RWPE2 (cell line): ENCODE data around the gene LRRC8D.

Source experiments
- ATAC-seq: fragments of 200-7000 bp; cut with Tn5 transposase; 3 replicates; pipeline ENCODE4 v1.9.1; 2021; ENCODE audit warnings: low read depth
- DNase-seq: peaks from one replicate; pipeline ENCODE4 v3.0.0-alpha.2; 2020; ENCODE audit warnings: low spot score
- H3K27ac ChIP-seq: fragments of 450-650 bp; 2 replicates; pipeline ENCODE4 v1.5.1; 2017; ENCODE audit warnings: mild to moderate bottlenecking; ENCODE audit not compliant: poor library complexity, severe bottlenecking
- H3K27me3 ChIP-seq: fragments of 250-450 bp; sonication (Bioruptor Pico); 2 replicates; pipeline ENCODE4 v1.5.1; 2021; ENCODE audit warnings: mild to moderate bottlenecking, moderate library complexity; ENCODE audit not compliant: insufficient read depth, poor library complexity, severe bottlenecking
- H3K36me3 ChIP-seq: fragments of 250-450 bp; sonication (Bioruptor Pico); 2 replicates; pipeline ENCODE4 v1.5.1; 2020; ENCODE audit warnings: low read depth, mild to moderate bottlenecking, moderate library complexity
- H3K4me1 ChIP-seq: fragments of 250-450 bp; sonication (Bioruptor Pico); 2 replicates; pipeline ENCODE4 v1.5.1; 2021; ENCODE audit warnings: mild to moderate bottlenecking, moderate library complexity; ENCODE audit not compliant: insufficient read depth, poor library complexity, severe bottlenecking
- H3K4me3 ChIP-seq: fragments of 250-450 bp; sonication (Bioruptor Pico); 2 replicates; pipeline ENCODE4 v1.5.1; 2021; ENCODE audit warnings: mild to moderate bottlenecking, moderate library complexity; ENCODE audit not compliant: severe bottlenecking
- H3K9me3 ChIP-seq: fragments of 250-450 bp; sonication (Bioruptor Pico); 2 replicates; pipeline ENCODE4 v1.5.1; 2021; ENCODE audit warnings: mild to moderate bottlenecking, moderate library complexity; ENCODE audit not compliant: severe bottlenecking
- CTCF ChIP-seq: fragments of 450-650 bp; IDR thresholded peaks from one replicate; pipeline ENCODE4 v1.5.1; 2017; ENCODE audit warnings: mild to moderate bottlenecking, moderate library complexity; ENCODE audit not compliant: poor library complexity, severe bottlenecking

LRRC8D gene

GRCh38 chr1:89912073-89912472, 91.2 kb downstream of the LRRC8D start:
- Histone ChIP-seq H3K36me3 (no peaks in the 10 kb centered on the region), H3K4me3 (no peak overlapping the region), H3K9me3 (no peaks in the 10 kb centered on the region), H3K27ac (peak overlapping the region; percentile 65), H3K27me3 (no peaks in the 10 kb centered on the region), H3K4me1 (peaks cover 43% of the 10 kb centered on the region)
- TF ChIP-seq CTCF, result no peak
- ATAC-seq (no peak), DNase-seq (no peak)

GRCh38 chr1:89913353-89914095, 92.7 kb downstream of the LRRC8D start:
- Histone ChIP-seq H3K27me3 (no peaks in the 10 kb centered on the region), H3K4me1 (peaks cover 36% of the 10 kb centered on the region), H3K36me3 (0 out of 2 replicates have a peak, but pooled peaks cover 3% of the 10 kb centered on the region), H3K9me3 (no peaks in the 10 kb centered on the region), H3K27ac (no peak overlapping the region), H3K4me3 (no peak overlapping the region)
- DNase-seq (no peak), ATAC-seq (no peak)
- no peak for TF ChIP-seq CTCF

GRCh38 chr1:89917353-89917752, 96.5 kb downstream of the LRRC8D start:
- no peak for ATAC-seq
- Histone ChIP-seq H3K27ac (no peak overlapping the region), H3K4me3 (no peak overlapping the region), H3K4me1 (peaks cover 18% of the 10 kb centered on the region), H3K36me3 (0 out of 2 replicates have a peak, but pooled peaks cover 3% of the 10 kb centered on the region), H3K27me3 (no peaks in the 10 kb centered on the region), H3K9me3 (no peaks in the 10 kb centered on the region)
- TF ChIP-seq CTCF, result no peak
- no peak for DNase-seq

- no peak overlapping the region for H3K4me3 ChIP-seq
Measured at GRCh38 chr1:89918127-89918793, 97.4 kb downstream of the LRRC8D start.

More at GRCh38 chr1:89918127-89918793, 97.4 kb downstream of the LRRC8D start:
- no peaks in the 10 kb centered on the region for H3K27me3 ChIP-seq
- no peak for TF ChIP-seq CTCF
- ATAC-seq, result peak; percentile 74
- DNase-seq, result no peak
- peaks cover 7% of the 10 kb centered on the region; the same call in 1 of the 2 replicates for H3K36me3 ChIP-seq
- peak overlapping the region; percentile 24 for H3K27ac ChIP-seq
- peaks cover 18% of the 10 kb centered on the region for H3K4me1 ChIP-seq
- no peaks in the 10 kb centered on the region for H3K9me3 ChIP-seq
